Astrocyte (in vitro differentiated cells and primary cell): ENCODE measurements around the gene C17orf100. TPM values are rescaled to one million over a fixed set of nuclear protein-coding genes. Genes with fewer than 3 reads are reported as not detected.
A peak's percentile ranks its signal among the peaks of the same experiment; 100 is the strongest.

ENCODE experiments used
- DNase-seq: peaks from one replicate; pipeline ENCODE4 v3.0.0-alpha.2; 2010; ENCODE audit warnings: low read depth
- FAIRE-seq: peaks from 2 replicates; lab custom pipeline; 2011; peaks lifted over from hg19 to GRCh38; lab: Jason Lieb, UNC
- H2AFZ ChIP-seq: 2 replicates; pipeline ENCODE4 v1.6.0; 2012; ENCODE audit warnings: low read depth, low read length, inconsistent platforms
- H3K27ac ChIP-seq: 2 replicates; pipeline ENCODE4 v1.5.1; 2011; ENCODE audit warnings: low read depth, low read length, inconsistent platforms
- H3K27me3 ChIP-seq: 2 replicates; pipeline ENCODE4 v1.6.0; 2011; ENCODE audit warnings: low read length, inconsistent platforms; ENCODE audit not compliant: insufficient read depth
- H3K36me3 ChIP-seq: 2 replicates; pipeline ENCODE4 v1.5.1; 2011; ENCODE audit warnings: low read length, inconsistent platforms; ENCODE audit not compliant: insufficient read depth
- H3K4me1 ChIP-seq: 2 replicates; pipeline ENCODE4 v1.5.1; 2011; ENCODE audit warnings: low read length, inconsistent platforms; ENCODE audit not compliant: insufficient read depth
- H3K4me2 ChIP-seq: 2 replicates; pipeline ENCODE4 v1.6.0; 2012; ENCODE audit warnings: low read length, inconsistent platforms
- H3K4me3 ChIP-seq: 2 replicates; pipeline ENCODE4 v1.5.1; 2011; ENCODE audit warnings: low read depth, mild to moderate bottlenecking, low read length, inconsistent platforms; ENCODE audit not compliant: insufficient read depth
- H3K79me2 ChIP-seq: 2 replicates; pipeline ENCODE4 v1.6.0; 2012; ENCODE audit warnings: mild to moderate bottlenecking, low read length, inconsistent platforms; ENCODE audit not compliant: insufficient read depth
- H3K9ac ChIP-seq: 2 replicates; pipeline ENCODE4 v1.6.0; 2012; ENCODE audit warnings: mild to moderate bottlenecking, low read length, inconsistent platforms
- H3K9me3 ChIP-seq: 2 replicates; pipeline ENCODE4 v1.5.1; 2012; ENCODE audit warnings: low read depth, mild to moderate bottlenecking, low read length, inconsistent platforms; ENCODE audit not compliant: insufficient read depth
- H4K20me1 ChIP-seq: 2 replicates; pipeline ENCODE4 v1.6.0; 2012; ENCODE audit warnings: low read length, inconsistent platforms; ENCODE audit not compliant: insufficient read depth
- H3K27ac Mint-ChIP-seq: one replicate; pipeline ENCODE4 v1.8.0; 2021; ENCODE audit warnings: mild to moderate bottlenecking, mixed read lengths; ENCODE audit not compliant: unreplicated experiment
- H3K27me3 Mint-ChIP-seq: one replicate; pipeline ENCODE4 v1.8.0; 2021; ENCODE audit warnings: low read depth, mixed read lengths; ENCODE audit not compliant: unreplicated experiment
- H3K36me3 Mint-ChIP-seq: one replicate; pipeline ENCODE4 v1.8.0; 2021; ENCODE audit warnings: low read depth, mixed read lengths; ENCODE audit not compliant: unreplicated experiment
- H3K4me1 Mint-ChIP-seq: one replicate; pipeline ENCODE4 v1.8.0; 2021; ENCODE audit warnings: low read depth, mixed read lengths; ENCODE audit not compliant: unreplicated experiment
- H3K4me3 Mint-ChIP-seq: one replicate; pipeline ENCODE4 v1.8.0; 2021; ENCODE audit warnings: mild to moderate bottlenecking, moderate library complexity, mixed read lengths; ENCODE audit not compliant: unreplicated experiment
- H3K9me3 Mint-ChIP-seq: one replicate; pipeline ENCODE4 v1.8.0; 2021; ENCODE audit warnings: mild to moderate bottlenecking, mixed read lengths; ENCODE audit not compliant: unreplicated experiment
- CTCF ChIP-seq: IDR thresholded peaks from 2 replicates; pipeline ENCODE4 v1.5.1; 2011; ENCODE audit warnings: low read depth, mild to moderate bottlenecking, inconsistent platforms, low read length, moderate library complexity; ENCODE audit not compliant: insufficient read depth
- EZH2 ChIP-seq: IDR thresholded peaks from 2 replicates; pipeline ENCODE4 v1.6.1; 2012; ENCODE audit warnings: mild to moderate bottlenecking, low read length, inconsistent platforms; ENCODE audit not compliant: insufficient read depth
- total RNA-seq: library from RNA; stranded (reverse); gene quantifications from 2 replicates; pipeline ENCODE4 v1.2.1, GENCODE V29; 2021

Gene C17orf100
- total RNA-seq, 1 donor from 2014 or later = 3.1 TPM

- Histone ChIP-seq H3K79me2 (peaks cover 5% of the 10 kb centered on the region), H3K27ac (no peak overlapping the region), H3K4me3 (no peak overlapping the region), H2AFZ (no peak overlapping the region), H3K9ac (no peak overlapping the region), H3K4me1 (peaks cover 5% of the 10 kb centered on the region), H3K9me3 (no peaks in the 10 kb centered on the region), H3K4me2 (peak overlapping the region; percentile 37), H3K27me3 (no peaks in the 10 kb centered on the region), H4K20me1 (peaks cover 4% of the 10 kb centered on the region), H3K36me3 (peaks cover 45% of the 10 kb centered on the region)
- Mint-ChIP-seq H3K4me3 (no peak overlapping the region), H3K4me1 (peaks cover 14% of the 10 kb centered on the region), H3K27me3 (no peaks in the 10 kb centered on the region), H3K27ac (peak overlapping the region; percentile 50), H3K9me3 (no peaks in the 10 kb centered on the region), H3K36me3 (peaks cover 20% of the 10 kb centered on the region)
- FAIRE-seq = no peak
- DNase-seq = peak; percentile 54
- no peak for TF ChIP-seq EZH2
- TF ChIP-seq CTCF = no peak
Observed at GRCh38 chr17:6610011-6610410, 41.6 kb upstream of the C17orf100 start.

- H3K9me3 ChIP-seq = no peaks in the 10 kb centered on the region
- peaks cover 8% of the 10 kb centered on the region for H4K20me1 ChIP-seq
- FAIRE-seq (no peak), DNase-seq (no peak)
- H2AFZ ChIP-seq = no peak overlapping the region
- H3K4me2 ChIP-seq = no peak overlapping the region
- TF ChIP-seq EZH2 (no peak), CTCF (no peak)
- H3K4me1 ChIP-seq = peaks cover 5% of the 10 kb centered on the region
- H3K27ac Mint-ChIP-seq = no peak overlapping the region
- H3K36me3 ChIP-seq = peaks cover 36% of the 10 kb centered on the region
- no peaks in the 10 kb centered on the region for H3K9me3 Mint-ChIP-seq
- H3K9ac ChIP-seq = no peak overlapping the region
- no peak overlapping the region for H3K27ac ChIP-seq
- H3K4me3 Mint-ChIP-seq = no peak overlapping the region
- H3K4me3 ChIP-seq = no peak overlapping the region
- H3K79me2 ChIP-seq = peaks cover 5% of the 10 kb centered on the region
- H3K27me3 Mint-ChIP-seq = no peaks in the 10 kb centered on the region
- peaks cover 14% of the 10 kb centered on the region for H3K4me1 Mint-ChIP-seq
- peaks cover 13% of the 10 kb centered on the region for H3K36me3 Mint-ChIP-seq
- H3K27me3 ChIP-seq = no peaks in the 10 kb centered on the region
Observed at GRCh38 chr17:6611231-6611630, 40.3 kb upstream of the C17orf100 start.

GRCh38 chr17:6623941-6624340, 27.6 kb upstream of the C17orf100 start:
- no peaks in the 10 kb centered on the region for H3K27me3 Mint-ChIP-seq
- Histone ChIP-seq H3K4me2 (peak overlapping the region; percentile 37), H3K9ac (no peak overlapping the region), H3K27ac (no peak overlapping the region), H4K20me1 (peaks cover 33% of the 10 kb centered on the region), H3K36me3 (peaks cover 29% of the 10 kb centered on the region), H3K27me3 (no peaks in the 10 kb centered on the region), H3K4me3 (no peak overlapping the region), H3K4me1 (peaks cover 16% of the 10 kb centered on the region), H2AFZ (no peak overlapping the region), H3K79me2 (peaks cover 13% of the 10 kb centered on the region), H3K9me3 (no peaks in the 10 kb centered on the region)
- DNase-seq = no peak
- TF ChIP-seq EZH2 (no peak), CTCF (no peak)
- H3K4me3 Mint-ChIP-seq = no peak overlapping the region
- H3K9me3 Mint-ChIP-seq = no peaks in the 10 kb centered on the region
- H3K27ac Mint-ChIP-seq = no peak overlapping the region
- peaks cover 11% of the 10 kb centered on the region for H3K36me3 Mint-ChIP-seq
- H3K4me1 Mint-ChIP-seq = peaks cover 6% of the 10 kb centered on the region
- no peak for FAIRE-seq
